NCI-H1417 treated with DMSO at 0.1 percent for 48 hours (cell line): ENCODE results near the gene EDEM2.
"Not testable (repeated sequence)": the region's sequence is repeated elsewhere in the genome, so short reads cannot be mapped to it uniquely, and the experiment has no call there.

Source experiments
- DNase-seq: peaks from one replicate; lab custom pipeline; 2025; lab: John Stamatoyannopoulos, UW

EDEM2 gene, protein sequence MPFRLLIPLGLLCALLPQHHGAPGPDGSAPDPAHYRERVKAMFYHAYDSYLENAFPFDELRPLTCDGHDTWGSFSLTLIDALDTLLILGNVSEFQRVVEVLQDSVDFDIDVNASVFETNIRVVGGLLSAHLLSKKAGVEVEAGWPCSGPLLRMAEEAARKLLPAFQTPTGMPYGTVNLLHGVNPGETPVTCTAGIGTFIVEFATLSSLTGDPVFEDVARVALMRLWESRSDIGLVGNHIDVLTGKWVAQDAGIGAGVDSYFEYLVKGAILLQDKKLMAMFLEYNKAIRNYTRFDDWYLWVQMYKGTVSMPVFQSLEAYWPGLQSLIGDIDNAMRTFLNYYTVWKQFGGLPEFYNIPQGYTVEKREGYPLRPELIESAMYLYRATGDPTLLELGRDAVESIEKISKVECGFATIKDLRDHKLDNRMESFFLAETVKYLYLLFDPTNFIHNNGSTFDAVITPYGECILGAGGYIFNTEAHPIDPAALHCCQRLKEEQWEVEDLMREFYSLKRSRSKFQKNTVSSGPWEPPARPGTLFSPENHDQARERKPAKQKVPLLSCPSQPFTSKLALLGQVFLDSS

DNA sequence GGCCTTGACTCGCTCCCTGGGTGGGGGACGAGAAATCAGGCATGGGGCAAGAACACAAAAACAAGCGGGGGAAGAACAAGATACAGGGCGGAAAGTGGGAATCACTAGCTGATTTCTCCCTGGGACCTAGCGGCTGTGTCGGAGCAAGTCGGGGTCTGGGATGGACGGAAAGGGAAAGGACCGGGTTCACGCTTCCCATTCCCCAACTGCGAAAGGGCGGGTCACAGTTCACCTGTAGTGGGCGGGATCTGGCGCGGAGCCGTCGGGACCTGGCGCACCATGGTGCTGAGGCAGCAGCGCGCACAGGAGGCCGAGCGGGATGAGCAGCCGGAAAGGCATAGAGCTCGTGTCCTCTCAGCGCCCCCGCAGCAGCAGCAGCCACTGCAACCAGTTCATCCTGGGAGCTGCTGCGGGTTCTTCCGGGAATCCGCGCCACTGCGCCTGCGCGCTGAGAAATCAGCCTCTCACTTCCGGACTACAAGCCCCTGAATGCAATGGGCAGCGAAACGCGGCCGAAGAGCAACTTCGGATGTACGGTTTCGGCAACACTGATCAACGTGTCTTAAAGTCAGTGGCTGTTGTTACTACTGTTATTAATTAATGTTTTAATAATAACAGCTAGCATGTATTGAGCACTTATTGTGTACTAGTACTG is at the start of gene EDEM2:
TSS of gene EDEM2 (minus strand) at position 417 of the 655 bp plus-strand sequence. CDS start at position 339, 78 bp downstream.
- peak; percentile 81 for DNase-seq

DNA sequence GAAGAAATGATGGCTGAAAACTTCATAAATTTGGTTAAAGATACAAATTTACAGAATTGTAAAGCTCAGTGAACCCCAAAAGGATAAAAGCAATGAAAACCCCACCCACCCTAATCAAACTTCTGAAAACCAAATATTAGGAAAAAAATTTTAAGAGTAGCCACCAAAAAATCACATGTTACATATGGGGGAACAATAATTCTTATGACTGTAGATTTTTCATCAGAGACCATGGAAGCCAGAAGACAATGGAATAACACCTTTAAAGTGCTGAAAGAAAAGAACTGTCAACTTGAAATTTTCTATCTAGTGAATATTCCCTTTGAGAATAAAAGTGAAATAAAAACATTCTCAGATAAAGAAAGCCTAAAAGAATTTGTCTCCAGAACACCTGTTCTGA is 49.2 kb upstream of the EDEM2 start:
- DNase-seq: no peak

DNA sequence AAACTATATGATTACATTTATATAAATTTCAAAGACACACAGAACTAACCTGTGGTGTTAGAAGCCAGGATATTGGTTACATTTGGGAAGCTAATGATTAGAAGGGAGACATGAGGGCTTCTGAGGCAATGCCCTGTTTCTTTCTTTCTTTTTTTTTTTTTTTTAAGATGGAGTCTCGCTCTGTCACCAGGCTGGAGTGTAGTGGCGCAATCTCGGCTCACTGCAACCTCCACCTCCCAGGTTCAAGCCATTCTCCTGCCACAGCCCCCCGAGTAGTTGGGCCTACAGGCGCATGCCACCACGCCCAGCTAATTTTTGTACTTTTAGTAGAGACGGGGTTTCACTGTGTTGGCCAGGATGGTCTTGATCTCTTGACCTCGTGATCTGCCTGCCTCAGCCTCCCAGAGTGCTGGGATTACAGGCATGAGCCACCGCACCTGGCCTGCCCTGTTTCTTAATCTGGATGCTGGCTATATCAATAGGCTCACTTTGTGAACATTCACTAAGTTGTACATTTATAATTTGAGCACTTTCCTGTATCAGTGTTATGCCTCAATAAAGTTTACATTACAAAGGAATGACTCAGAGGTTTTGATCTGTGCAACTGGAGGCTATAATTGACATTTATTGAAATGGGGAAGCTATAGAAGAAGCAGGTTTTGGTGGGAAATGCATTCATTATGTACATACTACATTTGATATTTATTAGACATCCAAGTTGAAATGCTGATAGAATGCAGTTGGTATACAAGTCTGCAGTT is 46.1 kb upstream of the EDEM2 start:
- not testable (repeated sequence) for DNase-seq

DNA sequence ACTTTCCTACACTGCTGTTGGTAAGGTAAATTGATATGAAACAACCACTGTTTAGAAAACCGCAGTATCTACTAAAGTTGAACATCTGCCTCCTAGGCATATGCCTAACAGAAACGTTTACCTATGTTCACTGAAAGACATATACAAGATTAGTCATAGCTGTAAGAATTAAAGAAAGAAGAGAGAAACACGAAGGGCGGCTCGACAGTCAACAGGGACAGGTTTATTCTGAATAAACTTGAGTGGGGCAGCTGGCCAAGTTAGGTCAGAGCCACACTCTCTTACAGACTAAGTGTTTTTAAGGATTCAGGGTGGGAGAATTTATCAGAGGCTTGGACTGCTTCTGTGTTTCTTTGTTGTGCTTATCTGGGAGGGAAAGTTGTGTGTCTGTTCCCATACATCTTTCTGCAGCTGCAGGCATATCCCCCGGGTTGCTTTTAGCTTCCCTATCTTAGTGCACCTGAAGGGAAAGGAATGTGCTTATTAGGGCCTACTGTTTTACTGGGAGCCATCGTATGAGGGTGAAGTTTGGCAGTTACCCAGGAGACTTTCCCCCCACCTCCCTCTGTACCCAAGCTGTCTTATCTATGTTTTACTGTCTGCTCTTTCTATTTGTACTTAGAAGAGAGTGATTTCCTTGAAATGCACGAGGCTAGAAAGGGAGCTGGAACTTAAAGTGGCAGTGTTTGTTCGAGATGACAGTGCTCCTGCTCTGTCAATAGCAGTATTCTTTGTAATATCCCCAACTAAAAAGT is 45.2 kb upstream of the EDEM2 start:
- DNase-seq: no peak

DNA sequence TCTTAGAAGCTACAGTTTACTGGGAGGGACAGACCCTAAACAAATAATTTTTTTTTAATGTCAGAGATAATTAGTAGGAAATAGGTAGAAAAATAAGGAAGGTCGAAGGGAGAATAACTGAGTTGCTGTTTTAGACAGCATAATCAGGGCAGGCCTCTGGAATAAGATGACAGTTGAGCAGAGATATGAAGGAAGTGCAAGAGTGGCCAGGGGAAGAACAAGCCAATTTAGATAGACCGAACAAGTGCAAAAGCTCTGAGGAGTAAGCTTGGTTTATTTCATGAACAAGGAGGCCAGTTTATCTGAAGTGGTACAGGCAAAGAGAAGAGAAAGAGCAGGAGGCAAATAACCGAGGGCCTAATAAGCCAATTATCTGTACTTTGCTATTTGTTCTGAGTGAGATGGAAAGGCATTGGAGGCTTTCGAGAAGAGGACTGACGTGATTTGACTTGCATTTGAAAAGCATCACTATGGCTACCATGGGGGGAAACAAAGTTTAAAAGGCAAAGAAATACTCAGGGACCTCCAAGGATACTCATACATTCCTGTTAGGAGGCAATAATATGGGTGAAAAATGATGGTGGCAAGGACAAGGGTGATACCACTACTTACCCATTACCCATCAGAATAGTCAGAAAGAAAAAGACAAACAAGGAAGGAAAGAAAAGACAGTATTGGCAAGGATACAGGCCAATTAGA is 44.4 kb upstream of the EDEM2 start:
- no peak for DNase-seq

DNA sequence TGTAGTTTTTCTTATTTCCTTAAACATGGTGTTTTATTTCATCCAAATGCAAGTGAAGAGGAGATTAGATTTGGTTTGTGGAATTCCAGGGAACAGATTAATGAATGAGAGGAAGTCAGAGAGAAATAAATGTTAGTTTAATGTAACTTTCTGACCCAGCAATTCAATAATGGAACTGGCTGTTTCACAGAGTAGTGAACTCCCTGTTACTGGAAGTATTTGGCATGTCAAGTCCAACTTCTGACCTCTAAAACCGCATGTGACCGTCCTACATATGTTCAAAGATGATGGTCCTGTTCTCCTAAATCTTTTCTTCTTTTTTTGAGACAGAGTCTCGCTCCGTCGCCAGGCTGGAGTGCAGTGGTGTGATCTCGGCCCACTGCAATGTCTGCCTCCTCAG is 43.4 kb upstream of the EDEM2 start:
- no peak for DNase-seq

DNA sequence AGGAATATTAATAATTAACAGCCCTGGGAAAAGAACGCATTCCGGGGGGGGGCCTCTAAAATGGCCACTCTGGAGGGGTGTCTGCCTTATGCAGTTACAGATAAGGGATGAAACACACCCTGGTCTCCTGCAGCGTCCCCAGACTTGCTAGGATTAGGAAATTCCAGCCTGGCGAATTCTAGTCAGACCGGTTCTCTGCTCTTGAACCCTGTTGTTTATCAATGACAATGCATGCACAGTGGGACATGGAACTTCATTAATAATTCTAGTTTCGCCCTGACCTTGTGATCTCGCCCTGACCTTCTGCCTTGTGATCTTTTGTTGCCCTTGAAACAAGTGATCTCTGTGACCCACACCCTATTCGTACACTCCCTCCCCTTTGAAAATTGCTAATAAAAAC is 42.1 kb upstream of the EDEM2 start:
- not testable (repeated sequence) for DNase-seq

DNA sequence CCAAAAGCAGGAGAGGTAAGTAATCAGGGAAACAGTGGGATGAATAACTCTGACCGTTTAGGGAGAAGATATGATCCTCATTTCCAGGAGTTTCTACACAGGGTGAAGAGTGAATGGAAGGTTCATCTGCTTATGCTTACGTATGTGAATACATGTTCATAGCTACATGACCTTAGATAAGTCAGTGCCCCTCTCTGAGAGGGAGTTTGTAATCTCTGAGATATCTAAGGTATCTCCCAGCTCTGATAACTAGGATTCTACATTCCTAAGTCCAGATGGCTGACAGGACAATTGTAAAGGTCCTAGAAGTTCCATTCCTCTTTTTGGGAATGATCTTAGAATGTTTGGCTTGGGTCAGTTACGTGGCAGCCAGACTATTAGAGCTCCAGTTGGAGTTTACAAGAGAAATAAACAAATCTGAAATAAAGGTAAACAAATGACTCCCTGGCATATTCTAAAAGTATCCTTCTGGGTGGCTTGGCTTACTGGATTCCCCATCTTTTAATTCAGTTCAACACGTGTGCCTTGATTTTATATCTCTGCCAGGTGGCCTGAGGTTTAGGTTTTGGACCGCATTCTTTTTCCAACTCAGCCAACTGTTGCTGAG is 40.6 kb upstream of the EDEM2 start:
- no peak for DNase-seq

DNA sequence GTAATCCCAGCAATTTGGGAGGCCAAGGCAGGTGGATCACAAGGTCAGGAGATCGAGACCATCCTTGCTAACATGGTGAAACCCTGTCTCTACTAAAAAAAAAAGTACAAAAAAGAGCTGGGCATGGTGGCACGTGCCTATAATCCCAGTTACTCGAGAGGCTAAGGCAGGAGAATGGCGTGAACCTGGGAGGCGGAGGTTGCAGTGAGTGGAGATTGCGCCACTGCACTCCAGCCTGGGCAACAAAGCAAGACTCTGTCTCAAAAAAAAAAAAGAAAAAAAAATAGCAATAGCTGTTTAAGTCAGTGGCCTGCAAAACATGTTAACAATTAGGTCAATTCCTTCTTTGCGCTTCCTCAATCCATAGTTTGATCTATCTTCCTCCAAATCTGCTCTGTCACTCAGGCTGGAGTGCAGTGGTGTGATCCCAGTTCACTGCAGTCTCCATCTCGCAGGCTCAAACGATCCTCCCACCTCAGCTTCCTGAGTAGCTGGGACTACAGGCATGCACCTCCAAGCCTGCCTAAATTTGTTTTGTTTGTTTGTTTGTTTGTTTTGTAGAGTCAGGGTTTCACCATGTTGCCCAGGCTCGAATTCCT is 39.7 kb upstream of the EDEM2 start:
- DNase-seq: not testable (repeated sequence)

DNA sequence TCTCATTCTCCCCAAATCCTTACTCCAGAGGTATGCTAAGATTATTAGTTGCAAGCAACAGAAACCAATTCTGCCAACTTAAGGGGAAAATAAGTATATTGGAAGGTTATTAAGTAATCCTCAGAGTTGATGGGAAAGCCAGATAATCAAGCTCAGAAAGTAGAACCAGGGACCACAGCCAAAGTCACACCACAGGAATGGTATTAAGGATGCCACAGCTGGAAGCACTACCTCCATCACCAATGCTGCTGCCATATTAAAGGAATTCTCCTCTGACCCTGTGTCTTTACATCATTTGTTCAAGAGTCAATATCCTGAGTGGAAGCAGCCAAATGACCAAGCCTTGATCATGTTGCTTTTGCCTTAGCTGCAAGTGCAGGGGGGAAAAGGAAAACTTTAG is 34.6 kb upstream of the EDEM2 start:
- no peak for DNase-seq

DNA sequence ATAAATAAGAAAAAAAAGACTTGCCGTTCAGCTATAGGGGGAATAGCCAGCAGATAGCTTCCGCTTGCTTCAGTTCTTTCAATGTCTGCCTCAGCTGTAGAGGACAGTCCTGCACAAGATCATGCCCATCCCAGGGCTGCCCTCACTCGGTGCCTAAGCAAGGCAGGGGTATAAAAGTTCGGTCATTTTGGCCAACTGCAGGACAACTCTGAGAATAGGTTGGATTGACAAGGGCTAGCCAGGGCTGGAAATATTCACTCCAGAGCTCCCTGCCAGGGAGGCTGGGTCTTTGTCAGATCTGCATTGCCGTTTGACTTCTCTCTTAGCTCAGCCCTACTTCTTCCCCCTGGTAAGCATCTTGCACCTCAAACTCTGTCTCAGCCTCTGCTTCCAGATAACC is 33.1 kb upstream of the EDEM2 start:
- DNase-seq: no peak

DNA sequence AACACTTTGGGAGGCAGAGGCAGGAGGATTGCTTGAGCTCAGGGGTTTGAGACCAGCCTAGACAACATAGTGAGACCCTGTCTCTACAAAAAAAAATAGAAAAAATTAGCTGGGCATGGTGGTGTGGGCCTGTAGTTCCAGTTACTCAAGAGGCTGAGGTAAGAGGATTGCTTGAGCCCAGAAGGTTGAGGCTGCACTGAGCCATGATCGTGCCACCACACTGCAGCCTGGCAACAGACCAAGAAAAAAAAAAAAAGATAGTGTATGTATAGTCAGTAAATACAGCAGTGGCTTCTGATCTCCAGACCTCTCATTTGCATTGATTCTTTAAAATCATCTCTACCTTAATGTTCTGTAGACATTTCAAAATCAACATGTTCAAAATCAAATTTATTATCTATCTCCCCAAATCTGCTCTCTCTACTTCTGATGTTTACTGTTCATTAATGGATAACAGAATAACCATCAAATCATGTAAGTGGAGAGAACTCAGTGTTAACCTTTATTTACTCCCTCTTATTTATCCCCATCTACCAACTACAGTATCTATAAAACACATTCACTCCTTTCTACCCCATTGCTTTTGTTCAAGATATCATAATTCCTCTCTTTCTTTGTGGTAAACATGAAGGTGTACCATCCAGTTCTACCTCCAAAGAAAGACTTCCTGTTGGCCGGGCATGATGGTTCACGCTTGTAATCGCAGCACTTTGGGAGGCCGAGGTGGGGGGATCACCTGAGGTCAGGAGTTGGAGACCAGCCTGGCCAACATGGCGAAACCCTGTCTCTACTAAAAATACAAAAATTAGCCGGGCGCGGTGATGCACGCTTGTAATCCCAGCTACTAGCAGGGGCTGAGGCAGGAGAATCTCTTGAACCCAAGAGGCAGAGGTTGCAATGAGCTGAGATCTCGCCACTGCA is 32.4 kb upstream of the EDEM2 start:
- no peak for DNase-seq

DNA sequence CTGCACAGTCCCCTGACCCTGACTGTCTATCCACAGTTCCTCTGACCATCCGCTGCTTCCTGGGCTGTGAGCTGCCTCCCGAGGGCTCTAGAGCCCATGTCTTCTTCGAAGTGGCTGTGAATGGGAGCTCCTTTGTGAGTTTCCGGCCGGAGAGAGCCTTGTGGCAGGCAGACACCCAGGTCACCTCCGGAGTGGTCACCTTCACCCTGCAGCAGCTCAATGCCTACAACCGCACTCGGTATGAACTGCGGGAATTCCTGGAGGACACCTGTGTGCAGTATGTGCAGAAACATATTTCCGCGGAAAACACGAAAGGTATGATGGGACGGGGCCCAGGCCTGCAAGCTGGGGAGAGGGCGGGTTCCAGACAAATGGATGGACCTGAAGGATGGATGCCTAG is 29.0 kb upstream of the EDEM2 start:
- no peak for DNase-seq

DNA sequence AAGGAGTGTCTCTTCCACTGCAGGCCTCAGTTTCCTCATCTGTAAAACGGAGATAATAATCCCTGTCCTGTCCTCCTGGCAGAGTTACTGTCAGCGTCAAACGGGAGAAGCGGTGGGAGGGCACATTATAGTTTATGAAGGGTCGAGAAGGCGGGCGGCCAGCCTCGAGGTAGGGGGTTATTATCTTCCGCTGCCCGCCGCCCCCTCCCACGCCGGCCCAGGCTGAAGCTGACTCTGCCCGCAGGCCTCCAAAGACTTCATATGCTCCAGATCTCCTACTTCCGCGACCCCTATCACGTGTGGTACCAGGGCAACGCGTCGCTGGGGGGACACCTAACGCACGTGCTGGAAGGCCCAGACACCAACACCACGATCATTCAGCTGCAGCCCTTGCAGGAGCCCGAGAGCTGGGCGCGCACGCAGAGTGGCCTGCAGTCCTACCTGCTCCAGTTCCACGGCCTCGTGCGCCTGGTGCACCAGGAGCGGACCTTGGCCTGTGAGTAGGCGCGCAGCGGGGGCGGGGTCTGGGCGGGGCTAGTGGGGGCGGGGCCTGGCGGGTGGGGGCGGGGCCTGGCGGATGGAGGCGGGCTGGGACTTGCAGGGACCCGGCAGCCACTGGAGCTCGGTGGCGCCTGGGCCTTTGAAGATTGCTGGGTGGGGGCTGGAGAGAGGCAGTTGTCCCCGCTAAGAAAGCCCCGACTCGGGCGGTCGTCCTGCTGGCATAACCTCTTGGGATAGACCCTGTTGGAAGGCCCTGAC is 27.5 kb upstream of the EDEM2 start:
- no peak for DNase-seq

DNA sequence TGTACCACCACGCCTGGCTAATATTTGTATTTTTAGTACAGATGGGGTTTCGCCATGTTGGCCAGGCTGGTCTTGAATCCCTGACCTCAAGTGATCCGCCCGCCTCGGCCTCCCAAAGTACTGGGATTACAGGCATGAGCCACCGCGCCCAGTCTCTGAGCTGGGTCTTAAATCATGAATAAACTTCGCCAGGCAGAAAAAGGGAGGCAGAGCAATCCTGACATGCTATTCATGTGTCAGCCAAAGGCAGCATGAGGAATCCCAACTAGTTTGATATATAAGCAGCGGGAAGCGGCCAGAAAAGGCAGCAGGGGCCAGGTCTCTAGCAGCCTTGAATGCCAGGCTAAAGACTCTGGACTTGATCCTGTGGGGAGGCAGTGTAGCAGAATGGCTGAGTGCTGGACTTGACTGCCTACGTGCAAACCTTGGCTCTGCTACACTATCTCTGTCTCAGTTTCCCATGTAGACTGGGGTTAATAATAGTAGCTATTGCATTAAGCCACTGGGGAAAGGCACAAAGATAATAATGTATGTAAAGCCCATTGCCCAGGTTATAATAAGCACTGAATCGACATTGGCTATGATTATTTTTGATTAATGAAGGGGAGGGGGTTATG is 26.5 kb upstream of the EDEM2 start:
- no peak for DNase-seq

DNA sequence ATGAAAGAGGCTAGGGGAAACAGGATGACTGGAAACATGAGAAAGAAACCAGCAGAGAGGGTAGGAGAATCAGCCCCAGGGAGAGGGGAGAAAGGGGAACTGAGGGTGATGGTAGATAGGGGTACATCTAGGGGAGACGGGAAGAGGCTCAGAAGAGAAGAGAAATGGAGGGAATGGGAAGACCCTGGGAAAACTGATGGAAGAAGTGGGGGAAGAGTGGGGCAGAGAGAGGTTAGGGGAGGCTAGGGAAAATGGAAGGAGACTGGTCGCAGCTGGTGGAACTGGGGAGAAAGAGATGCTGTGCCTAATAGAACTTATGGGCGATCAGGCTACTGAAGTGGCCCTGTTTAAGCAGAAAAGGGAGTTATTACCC is 25.3 kb upstream of the EDEM2 start:
- no peak for DNase-seq

DNA sequence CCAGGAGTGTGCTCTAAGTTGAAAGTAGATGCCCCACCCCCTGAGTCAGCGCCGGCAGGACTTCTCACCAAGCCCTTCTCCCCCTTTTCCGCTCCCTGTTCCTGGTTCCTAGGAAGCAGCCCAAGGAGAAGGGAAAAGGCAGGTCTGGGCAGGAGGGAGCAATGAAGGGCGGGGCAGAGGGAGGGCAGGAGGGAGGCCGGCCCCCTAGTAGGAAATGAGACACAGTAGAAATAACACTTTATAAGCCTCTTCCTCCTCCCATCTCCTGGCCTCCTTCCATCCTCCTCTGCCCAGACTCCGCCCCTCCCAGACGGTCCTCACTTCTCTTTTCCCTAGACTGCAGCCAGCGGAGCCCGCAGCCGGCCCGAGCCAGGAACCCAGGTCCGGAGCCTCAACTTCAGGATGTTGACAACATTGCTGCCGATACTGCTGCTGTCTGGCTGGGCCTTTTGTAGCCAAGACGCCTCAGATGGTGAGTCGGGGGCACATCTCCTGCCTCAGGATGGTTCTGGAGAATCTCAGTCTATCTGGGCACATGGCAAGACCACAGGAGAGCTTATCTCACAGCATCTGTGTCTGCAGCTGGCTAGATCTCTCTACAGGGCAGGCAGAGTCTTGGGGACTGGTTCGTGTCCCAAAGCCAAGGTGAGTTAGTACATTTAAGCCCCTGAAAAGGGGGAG is 24.8 kb upstream of the EDEM2 start, which contains the start of gene PROCR:
TSS of gene PROCR (plus strand) at position 320 of the 681 bp plus-strand sequence. CDS start at position 403, 83 bp downstream.
- DNase-seq: no peak
